NCI-H128 (cell line): ENCODE results near the gene ATOSB.

ENCODE experiments used
- DNase-seq: peaks from one replicate; lab custom pipeline; 2025; ENCODE audit not compliant: unreplicated experiment; lab: John Stamatoyannopoulos, UW

ATOSB gene

GRCh38 chr9:35054871-35055644 is 60.6 kb downstream of the ATOSB start:
- DNase-seq = no peak

- DNase-seq = no peak
Observed at GRCh38 chr9:35054185-35054835, 61.4 kb downstream of the ATOSB start.
